Ectodermal cell (in vitro differentiated cells): Measurements from ENCODE around the gene HES1.
"Not testable (repeated sequence)": the region's sequence is repeated elsewhere in the genome, so short reads cannot be mapped to it uniquely, and the experiment has no call there.

Experiments used
- H3K27ac ChIP-seq: 2 replicates; pipeline ENCODE4 v1.7.0; 2013; ENCODE audit warnings: mild to moderate bottlenecking, low read depth, low read length; ENCODE audit not compliant: insufficient read depth, poor library complexity, severe bottlenecking
- H3K27me3 ChIP-seq: 2 replicates; pipeline ENCODE4 v1.7.0; 2013; ENCODE audit warnings: mild to moderate bottlenecking, low read length; ENCODE audit not compliant: insufficient read depth, control insufficient read depth, poor library complexity, severe bottlenecking
- H3K36me3 ChIP-seq: one replicate; pipeline ENCODE4 v1.7.0; 2013; ENCODE audit warnings: low read length; ENCODE audit not compliant: control insufficient read depth, insufficient read depth
- H3K4me1 ChIP-seq: one replicate; pipeline ENCODE4 v1.7.0; 2013; ENCODE audit warnings: low read length; ENCODE audit not compliant: control insufficient read depth, insufficient read depth
- H3K4me3 ChIP-seq: 2 replicates; pipeline ENCODE4 v1.7.0; 2013; ENCODE audit warnings: low read depth, low read length, control low read depth; ENCODE audit not compliant: insufficient read depth
- H3K9me3 ChIP-seq: 2 replicates; pipeline ENCODE4 v1.7.0; 2013; ENCODE audit warnings: mild to moderate bottlenecking, low read length, moderate library complexity; ENCODE audit not compliant: control insufficient read depth
- WGBS, 2 experiments: methylation state at CpG; one replicate each; pipeline ENCODE4 v1.1.7; 2013; ENCODE audit warnings: missing lambda C conversion rate in 2 of 2; 5-methylcytosine and 5-hydroxymethylcytosine counted together

The HES1 gene

GRCh38 chr3:194142156-194142910, 6.4 kb downstream of the HES1 start:
- H3K27ac ChIP-seq: no peak overlapping the region
- 61 to 64% methylated on average over 14 of the region's 14 CpGs for WGBS, 2 experiments
- no peak overlapping the region for H3K4me3 ChIP-seq
- no peaks in the 10 kb centered on the region for H3K36me3 ChIP-seq
- no peaks in the 10 kb centered on the region for H3K9me3 ChIP-seq
- H3K4me1 ChIP-seq: peaks cover 30% of the 10 kb centered on the region
- H3K27me3 ChIP-seq: peaks cover 10% of the 10 kb centered on the region

- peaks cover 7% of the 10 kb centered on the region for H3K27me3 ChIP-seq
- H3K4me3 ChIP-seq: no peak overlapping the region
- 95% methylated on average over 2 of the region's 2 CpGs for WGBS, 2 experiments
- H3K27ac ChIP-seq: no peak overlapping the region
- H3K9me3 ChIP-seq: no peaks in the 10 kb centered on the region
- no peaks in the 10 kb centered on the region for H3K36me3 ChIP-seq
- peaks cover 10% of the 10 kb centered on the region for H3K4me1 ChIP-seq
Observed at GRCh38 chr3:194145702-194146101, 9.8 kb downstream of the HES1 start.

- H3K4me3 ChIP-seq: no peak overlapping the region
- 86% methylated on average over 7 of the region's 7 CpGs for WGBS, 2 experiments
Observed at GRCh38 chr3:194147679-194148078, 11.7 kb downstream of the HES1 start.

DNA sequence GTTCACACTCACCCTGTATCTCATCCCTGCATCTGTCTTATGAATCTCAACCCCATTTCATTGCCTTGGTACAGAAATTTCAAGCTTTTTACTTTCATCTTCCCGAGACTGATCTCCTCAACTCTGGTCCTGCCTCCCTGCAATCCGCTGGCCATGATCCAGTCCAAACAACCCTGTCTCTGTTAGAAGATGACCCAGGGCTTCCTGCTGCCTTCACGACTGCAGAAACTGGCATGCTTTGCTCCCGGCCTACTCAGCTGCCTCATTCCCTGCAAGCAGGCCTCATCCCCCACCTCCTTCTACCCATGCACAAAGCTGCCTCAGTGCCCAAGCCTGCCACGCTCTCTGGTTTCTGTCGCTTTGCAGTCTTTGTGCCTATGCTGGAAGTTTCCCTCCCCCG, 12.4 kb downstream of the HES1 start:
- H3K4me3 ChIP-seq: no peak overlapping the region
- 83 to 85% methylated on average over 7 of the region's 7 CpGs for WGBS, 2 experiments

More at GRCh38 chr3:194147679-194148078, 11.7 kb downstream of the HES1 start:
- Histone ChIP-seq H3K27ac (no peak overlapping the region), H3K27me3 (peaks cover 7% of the 10 kb centered on the region), H3K4me1 (no peaks in the 10 kb centered on the region), H3K36me3 (no peaks in the 10 kb centered on the region), H3K9me3 (no peaks in the 10 kb centered on the region)

GRCh38 chr3:194150252-194150934, 14.4 kb downstream of the HES1 start:
- peaks cover 7% of the 10 kb centered on the region for H3K27me3 ChIP-seq
- no peaks in the 10 kb centered on the region for H3K9me3 ChIP-seq
- no peak overlapping the region for H3K27ac ChIP-seq
- H3K4me3 ChIP-seq: no peak overlapping the region
- H3K36me3 ChIP-seq: no peaks in the 10 kb centered on the region
- H3K4me1 ChIP-seq: no peaks in the 10 kb centered on the region
- WGBS, 2 experiments: 93 to 94% methylated on average over 8 of the region's 8 CpGs

More for the DNA sequence above, 12.4 kb downstream of the HES1 start:
- Histone ChIP-seq H3K27ac (no peak overlapping the region), H3K27me3 (peaks cover 7% of the 10 kb centered on the region), H3K36me3 (no peaks in the 10 kb centered on the region), H3K9me3 (no peaks in the 10 kb centered on the region), H3K4me1 (no peaks in the 10 kb centered on the region)

DNA sequence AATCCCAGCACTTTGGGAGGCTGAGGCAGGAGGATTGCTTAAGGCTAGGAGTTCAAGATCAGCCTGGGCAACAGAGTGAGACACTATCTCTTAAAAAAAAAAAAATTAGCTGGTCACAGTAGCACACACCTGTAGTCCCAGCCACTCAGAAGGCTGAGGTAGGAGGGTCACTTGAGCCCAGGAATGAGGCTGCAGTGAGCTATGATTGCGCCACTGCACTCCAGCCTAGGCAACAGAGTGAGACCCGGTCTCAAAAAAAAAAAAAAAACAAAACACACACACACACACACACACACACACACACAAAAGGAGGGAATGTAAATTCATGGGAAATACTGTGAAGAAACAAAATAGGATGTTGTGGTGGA, 15.0 kb downstream of the HES1 start:
- H3K4me1 ChIP-seq, H3K4me3 ChIP-seq, H3K27ac ChIP-seq, H3K36me3 ChIP-seq, H3K27me3 ChIP-seq, H3K9me3 ChIP-seq: not testable (repeated sequence)
- 100% methylated on average over 1 of the region's 2 CpGs; no CpG with 5 or more reads in 1 of the 2 experiments for WGBS, 2 experiments

- Histone ChIP-seq H3K27ac (no peak overlapping the region), H3K4me1 (no peaks in the 10 kb centered on the region), H3K4me3 (no peak overlapping the region), H3K27me3 (no peaks in the 10 kb centered on the region), H3K36me3 (no peaks in the 10 kb centered on the region), H3K9me3 (no peaks in the 10 kb centered on the region)
- 96 to 97% methylated on average over 6 of the region's 6 CpGs for WGBS, 2 experiments
Observed at GRCh38 chr3:194154346-194154745, 18.4 kb downstream of the HES1 start.

DNA sequence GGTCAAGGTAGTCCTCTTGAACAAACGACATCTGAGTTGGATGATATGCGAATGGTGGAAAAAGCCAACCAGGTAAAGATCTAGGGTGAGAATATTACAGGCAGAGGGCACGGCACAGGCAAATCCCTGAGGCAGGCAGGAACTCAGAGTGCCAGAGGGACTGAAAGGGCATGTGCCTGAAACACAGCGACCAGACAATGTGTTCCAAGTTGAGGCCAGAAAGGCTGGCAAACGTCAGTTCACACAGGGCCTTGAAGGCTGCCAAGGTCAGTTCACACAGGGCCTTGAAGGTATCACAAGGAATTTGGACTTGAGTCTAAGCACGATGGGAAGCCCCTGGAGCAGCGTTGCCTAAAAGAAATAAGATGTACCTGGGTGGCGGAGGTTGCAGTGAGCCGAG, 20.1 kb downstream of the HES1 start:
- no peaks in the 10 kb centered on the region for H3K36me3 ChIP-seq
- no peaks in the 10 kb centered on the region for H3K9me3 ChIP-seq
- H3K4me1 ChIP-seq: peaks cover 7% of the 10 kb centered on the region
- no peak overlapping the region for H3K4me3 ChIP-seq
- H3K27me3 ChIP-seq: no peaks in the 10 kb centered on the region
- no peak overlapping the region for H3K27ac ChIP-seq
- 93 to 94% methylated on average over 9 of the region's 9 CpGs for WGBS, 2 experiments

GRCh38 chr3:194158942-194159439, 23.0 kb downstream of the HES1 start:
- H3K4me1 ChIP-seq: peaks cover 12% of the 10 kb centered on the region
- no peak overlapping the region for H3K4me3 ChIP-seq
- no peaks in the 10 kb centered on the region for H3K27me3 ChIP-seq
- no peak overlapping the region for H3K27ac ChIP-seq
- no peaks in the 10 kb centered on the region for H3K36me3 ChIP-seq
- no peaks in the 10 kb centered on the region for H3K9me3 ChIP-seq
- WGBS, 2 experiments: 92 to 98% methylated on average over 3 of the region's 3 CpGs

GRCh38 chr3:194160158-194160557, 24.2 kb downstream of the HES1 start:
- no peaks in the 10 kb centered on the region for H3K27me3 ChIP-seq
- H3K36me3 ChIP-seq: no peaks in the 10 kb centered on the region
- WGBS, 2 experiments: 91 to 93% methylated on average over 4 of the region's 4 CpGs
- no peak overlapping the region for H3K4me3 ChIP-seq
- H3K27ac ChIP-seq: no peak overlapping the region
- peaks cover 12% of the 10 kb centered on the region for H3K4me1 ChIP-seq
- H3K9me3 ChIP-seq: no peaks in the 10 kb centered on the region
